GM23338 (cell line): ENCODE results near the gene CDKAL1.

ENCODE experiments used
- CREB1 ChIP-seq: fragments of 250-450 bp; sonication (Bioruptor Pico); IDR thresholded peaks from 2 replicates; pipeline ENCODE4 v1.5.0; 2020; ENCODE audit warnings: low read depth, mild to moderate bottlenecking, moderate library complexity
- CTCF ChIP-seq, 2 experiments: fragments of 200-600 bp in 1 of 2; sonication (generic) in 1 of 2; conservative IDR thresholded peaks; 2 replicates each; pipeline versions ENCODE4 v1.5.1 to v1.6.1; 2016 to 2017; ENCODE audit warnings: antibody characterized with exemption in 2 of 2, low read depth in 2 of 2, mild to moderate bottlenecking in 2 of 2, moderate library complexity in 1 of 2
- ETS1 ChIP-seq: IDR thresholded peaks from 2 replicates; pipeline ENCODE4 v1.6.1; 2016; ENCODE audit warnings: antibody characterized with exemption
- EZH2 ChIP-seq: fragments of 200-600 bp; sonication (generic); IDR thresholded peaks from one replicate; pipeline ENCODE4 v1.8.0; 2017; ENCODE audit warnings: antibody characterized with exemption, mild to moderate bottlenecking, low read depth; ENCODE audit not compliant: unreplicated experiment
- EZH2phosphoT487 ChIP-seq: fragments of 200-600 bp; sonication (generic); IDR thresholded peaks from one replicate; pipeline ENCODE4 v1.8.1; 2018; ENCODE audit warnings: antibody characterized with exemption; ENCODE audit not compliant: unreplicated experiment
- JUNB ChIP-seq: IDR thresholded peaks from one replicate; pipeline ENCODE4 v1.6.1; 2016; ENCODE audit warnings: antibody characterized with exemption; ENCODE audit not compliant: unreplicated experiment
- NANOG ChIP-seq: IDR thresholded peaks from 2 replicates; pipeline ENCODE4 v1.6.1; 2016; ENCODE audit warnings: antibody characterized with exemption, borderline replicate concordance
- POLR2AphosphoS5 ChIP-seq: IDR thresholded peaks from 2 replicates; pipeline ENCODE4 v1.6.1; 2016; ENCODE audit warnings: antibody characterized with exemption, low read depth
- REST ChIP-seq: IDR thresholded peaks from one replicate; pipeline ENCODE4 v1.6.1; 2018; ENCODE audit warnings: antibody characterized with exemption; ENCODE audit not compliant: unreplicated experiment
- STAT1 ChIP-seq: IDR thresholded peaks from one replicate; pipeline ENCODE4 v1.6.1; 2016; ENCODE audit warnings: antibody characterized with exemption; ENCODE audit not compliant: unreplicated experiment
- ZNF331 ChIP-seq: fragments of 250-450 bp; sonication (Bioruptor Pico); IDR thresholded peaks from 2 replicates; pipeline ENCODE4 v1.5.0; 2020; ENCODE audit warnings: low read depth, mild to moderate bottlenecking, moderate library complexity

- no peak for TF ChIP-seq CTCF (conservative IDR thresholded peaks at IDR 0.05; ENCODE audit: low read depth in 2 of 2)
- TF ChIP-seq POLR2AphosphoS5: no peak
- TF ChIP-seq CREB1 (CRISPR knock-in tag): no peak
- TF ChIP-seq REST: no peak
- no peak for TF ChIP-seq JUNB
- TF ChIP-seq EZH2phosphoT487: no peak
- no peak for TF ChIP-seq EZH2
- TF ChIP-seq STAT1: no peak
- TF ChIP-seq NANOG: no peak
- no peak for TF ChIP-seq ZNF331 (CRISPR knock-in tag)
- no peak for TF ChIP-seq ETS1
Measured at GRCh38 chr6:21034345-21034744, 500.1 kb downstream of the CDKAL1 start.
